Activated B cell treated with CpG ODN at 0.5 μM for 24 hours (primary cell): ENCODE data around the gene MCC. TPM values are rescaled to one million over a fixed set of nuclear protein-coding genes. Genes with fewer than 3 reads are reported as not detected.

ENCODE experiments used
- ATAC-seq: fragments of 200-7000 bp; cut with Tn5 transposase; one replicate; pipeline ENCODE4 v1.10.0; 2021; ENCODE audit warnings: low read depth, mild to moderate bottlenecking, moderate library complexity
- CTCF ChIA-PET: fragments of 350-600 bp; sonication (Branson Sonifier 250); formaldehyde crosslinking; loops from one replicate; lab custom pipeline; 2021; ENCODE audit warnings: antibody characterized with exemption; lab: Charles Lee
- POLR2A ChIA-PET: fragments of 350-600 bp; sonication (Branson Sonifier 250); formaldehyde crosslinking; loops from one replicate; lab custom pipeline; 2021; ENCODE audit warnings: antibody characterized with exemption; lab: Charles Lee
- DNase-seq: peaks from one replicate; pipeline ENCODE4 v3.0.0; 2022
- H3K27ac Mint-ChIP-seq: one replicate; pipeline ENCODE4 v1.8.0; 2020; ENCODE audit warnings: mixed read lengths
- H3K27me3 Mint-ChIP-seq: one replicate; pipeline ENCODE4 v1.8.0; 2021; ENCODE audit warnings: mixed read lengths
- H3K36me3 Mint-ChIP-seq: one replicate; pipeline ENCODE4 v1.8.0; 2021; ENCODE audit warnings: low read depth, mixed read lengths
- H3K4me1 Mint-ChIP-seq: one replicate; pipeline ENCODE4 v1.8.0; 2021; ENCODE audit warnings: mixed read lengths
- H3K4me3 Mint-ChIP-seq: one replicate; pipeline ENCODE4 v1.8.0; 2020; ENCODE audit warnings: mild to moderate bottlenecking, mixed read lengths
- H3K9me3 Mint-ChIP-seq: one replicate; pipeline ENCODE4 v1.8.0; 2020; ENCODE audit warnings: mixed read lengths
- intact Hi-C: fragments of 100-400 bp; cut with micrococcal nuclease; formaldehyde crosslinking; loops from one replicate; pipeline ENCODE4 v1.15.1; 2024
- total RNA-seq: library from RNA; stranded (reverse); gene quantifications from 2 replicates; pipeline ENCODE4 v1.2.3, GENCODE V29; 2022
- TF ChIP-seq, protein P1 (sequence below): fragments of 200-600 bp; IDR thresholded peaks from one replicate; pipeline ENCODE4 v1.8.0; 2022; ENCODE audit warnings: antibody characterized with exemption, mild to moderate bottlenecking

The MCC gene
- total RNA-seq, 1 donor from 2014 or later = 0.22 TPM

DNA sequence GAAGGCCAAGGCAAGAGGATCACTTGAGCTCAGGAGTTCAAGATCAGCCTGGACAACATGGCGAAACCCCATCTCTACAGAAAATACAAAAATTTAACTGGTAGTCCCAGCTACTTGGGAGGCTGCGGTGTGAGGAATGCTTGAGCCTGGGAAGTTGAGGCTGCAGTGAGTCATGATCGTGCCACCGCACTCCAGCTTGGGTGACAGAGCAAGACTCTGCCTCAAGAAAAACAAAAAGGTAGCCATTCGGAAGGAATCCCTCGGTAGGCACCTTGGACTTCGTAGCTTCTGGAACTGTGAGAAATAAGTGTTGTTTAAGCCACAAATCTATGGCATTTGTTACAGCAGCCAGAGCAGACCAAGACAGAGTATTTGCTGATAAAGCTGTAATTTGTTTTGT, 337.4 kb downstream of the MCC start:
- H3K27ac Mint-ChIP-seq = no peak overlapping the region
- ATAC-seq (no peak), DNase-seq (no peak)
- ChIA-PET CTCF (no interaction called here), POLR2A (no interaction called here)
- intact Hi-C loops = no loop called here
- H3K4me1 Mint-ChIP-seq = no peaks in the 10 kb centered on the region
- no peaks in the 10 kb centered on the region for H3K36me3 Mint-ChIP-seq
- TF ChIP-seq, protein P1, sequence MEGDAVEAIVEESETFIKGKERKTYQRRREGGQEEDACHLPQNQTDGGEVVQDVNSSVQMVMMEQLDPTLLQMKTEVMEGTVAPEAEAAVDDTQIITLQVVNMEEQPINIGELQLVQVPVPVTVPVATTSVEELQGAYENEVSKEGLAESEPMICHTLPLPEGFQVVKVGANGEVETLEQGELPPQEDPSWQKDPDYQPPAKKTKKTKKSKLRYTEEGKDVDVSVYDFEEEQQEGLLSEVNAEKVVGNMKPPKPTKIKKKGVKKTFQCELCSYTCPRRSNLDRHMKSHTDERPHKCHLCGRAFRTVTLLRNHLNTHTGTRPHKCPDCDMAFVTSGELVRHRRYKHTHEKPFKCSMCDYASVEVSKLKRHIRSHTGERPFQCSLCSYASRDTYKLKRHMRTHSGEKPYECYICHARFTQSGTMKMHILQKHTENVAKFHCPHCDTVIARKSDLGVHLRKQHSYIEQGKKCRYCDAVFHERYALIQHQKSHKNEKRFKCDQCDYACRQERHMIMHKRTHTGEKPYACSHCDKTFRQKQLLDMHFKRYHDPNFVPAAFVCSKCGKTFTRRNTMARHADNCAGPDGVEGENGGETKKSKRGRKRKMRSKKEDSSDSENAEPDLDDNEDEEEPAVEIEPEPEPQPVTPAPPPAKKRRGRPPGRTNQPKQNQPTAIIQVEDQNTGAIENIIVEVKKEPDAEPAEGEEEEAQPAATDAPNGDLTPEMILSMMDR = no peak
- H3K27me3 Mint-ChIP-seq = peaks cover 4% of the 10 kb centered on the region
- H3K9me3 Mint-ChIP-seq = no peaks in the 10 kb centered on the region
- H3K4me3 Mint-ChIP-seq = no peak overlapping the region

DNA sequence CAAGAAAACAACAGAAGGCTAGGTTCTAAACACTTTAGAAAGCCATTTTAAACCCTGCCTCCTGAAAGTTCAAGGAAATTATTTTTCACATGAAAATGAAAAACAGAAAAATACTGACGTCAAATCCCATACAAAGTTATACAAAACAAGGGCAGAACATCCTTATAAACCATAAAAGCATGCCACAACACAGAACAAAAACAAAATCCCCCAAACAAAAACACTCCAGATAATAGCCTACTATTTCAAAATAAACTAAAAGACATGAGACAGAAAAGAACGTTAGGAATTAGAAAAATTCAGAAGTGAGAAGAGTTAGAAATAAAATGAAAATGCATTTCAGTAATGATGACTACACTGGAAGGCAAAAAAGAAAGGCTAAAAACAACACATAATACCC, 338.0 kb downstream of the MCC start:
- Mint-ChIP-seq H3K36me3 (no peaks in the 10 kb centered on the region), H3K27ac (no peak overlapping the region), H3K4me3 (no peak overlapping the region), H3K4me1 (no peaks in the 10 kb centered on the region), H3K9me3 (no peaks in the 10 kb centered on the region), H3K27me3 (peaks cover 6% of the 10 kb centered on the region)
- ChIA-PET CTCF (no interaction called here), POLR2A (no interaction called here)
- TF ChIP-seq, protein P1 = no peak
- DNase-seq = no peak
- intact Hi-C loops = no loop called here
- no peak for ATAC-seq

DNA sequence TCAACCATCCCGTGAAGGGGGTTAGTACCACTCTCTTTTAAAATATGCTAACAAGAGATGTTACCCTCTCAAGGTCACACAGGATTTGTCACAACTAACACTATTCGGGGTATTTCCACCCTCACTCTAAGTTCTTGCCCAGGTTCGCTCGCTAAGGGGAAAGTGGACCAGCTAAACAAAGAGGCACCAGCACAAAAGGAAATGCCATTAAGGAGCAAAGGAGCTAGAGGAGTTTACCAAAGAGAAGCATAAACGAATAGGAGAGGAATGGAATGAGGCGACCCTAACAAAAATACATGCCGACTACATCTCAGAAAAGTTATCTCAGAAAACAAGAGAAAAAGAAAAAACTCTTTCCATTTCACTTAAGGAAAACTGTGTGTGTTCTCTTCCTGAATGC, 340.7 kb downstream of the MCC start:
- DNase-seq (no peak), ATAC-seq (no peak)
- no peaks in the 10 kb centered on the region for H3K36me3 Mint-ChIP-seq
- no peak overlapping the region for H3K4me3 Mint-ChIP-seq
- H3K9me3 Mint-ChIP-seq = no peaks in the 10 kb centered on the region
- TF ChIP-seq, protein P1 = no peak
- H3K27ac Mint-ChIP-seq = no peak overlapping the region
- intact Hi-C loops = no loop called here
- no peaks in the 10 kb centered on the region for H3K4me1 Mint-ChIP-seq
- CTCF ChIA-PET = no interaction called here
- POLR2A ChIA-PET = no interaction called here
- peaks cover 6% of the 10 kb centered on the region for H3K27me3 Mint-ChIP-seq

DNA sequence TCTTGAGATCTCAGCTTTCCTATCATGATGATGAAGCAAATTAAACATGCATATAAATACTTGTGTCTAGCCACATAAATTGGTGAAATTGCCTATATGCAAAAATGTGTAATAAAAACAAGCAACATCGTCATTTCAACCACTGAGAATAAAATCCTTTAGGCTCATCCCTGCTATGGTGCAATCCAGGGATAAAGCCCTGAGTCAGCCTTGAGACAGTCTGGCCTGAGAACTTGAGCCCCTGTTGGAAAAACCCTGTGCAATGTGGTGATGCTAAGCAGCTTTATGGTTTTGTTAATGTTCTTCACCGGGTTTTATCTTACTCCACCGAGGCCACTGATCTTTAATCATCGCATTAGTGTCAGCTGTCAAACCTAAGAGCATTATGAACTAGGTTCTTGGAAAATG, 341.1 kb downstream of the MCC start:
- Mint-ChIP-seq H3K27ac (no peak overlapping the region), H3K36me3 (no peaks in the 10 kb centered on the region), H3K4me3 (no peak overlapping the region), H3K9me3 (no peaks in the 10 kb centered on the region), H3K4me1 (no peaks in the 10 kb centered on the region), H3K27me3 (peaks cover 7% of the 10 kb centered on the region)
- intact Hi-C loops = no loop called here
- DNase-seq (no peak), ATAC-seq (no peak)
- ChIA-PET CTCF (no interaction called here), POLR2A (no interaction called here)
- TF ChIP-seq, protein P1 = no peak

DNA sequence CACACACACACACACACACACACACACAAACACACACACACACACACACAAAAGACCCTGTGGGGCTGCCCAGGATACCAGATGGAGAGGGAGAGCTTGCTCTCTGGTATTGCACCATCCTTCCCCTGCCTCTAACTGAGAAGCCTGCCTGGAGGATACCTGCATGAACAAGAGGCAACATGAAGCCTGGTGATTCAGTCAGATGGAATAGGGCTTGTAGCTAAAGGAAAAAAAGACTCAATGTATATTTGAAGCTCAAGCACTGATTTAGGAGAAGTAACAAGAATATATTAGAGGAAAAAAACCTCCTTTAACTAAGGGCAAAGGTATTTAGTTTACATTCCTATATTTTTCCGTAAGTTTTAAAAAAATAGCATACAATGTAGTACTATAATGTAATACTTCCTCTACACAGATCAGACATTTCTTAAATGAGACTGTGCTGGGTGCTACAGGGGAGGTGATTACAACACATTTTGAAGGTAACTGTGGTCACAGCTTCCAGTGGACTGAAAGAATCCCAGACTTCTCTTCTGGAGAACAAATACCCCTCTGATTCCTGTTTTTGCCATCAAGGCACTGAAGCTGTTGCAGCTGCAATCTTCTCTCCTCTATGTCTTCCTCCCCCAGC, 342.4 kb downstream of the MCC start:
- no peak overlapping the region for H3K27ac Mint-ChIP-seq
- no peak for DNase-seq
- ChIA-PET POLR2A (no interaction called here), CTCF (no interaction called here)
- intact Hi-C loops = no loop called here
- no peak for ATAC-seq
- H3K36me3 Mint-ChIP-seq = no peaks in the 10 kb centered on the region
- H3K4me1 Mint-ChIP-seq = no peaks in the 10 kb centered on the region
- peaks cover 14% of the 10 kb centered on the region for H3K27me3 Mint-ChIP-seq
- TF ChIP-seq, protein P1 = no peak
- H3K9me3 Mint-ChIP-seq = no peaks in the 10 kb centered on the region
- H3K4me3 Mint-ChIP-seq = no peak overlapping the region
